ENCODE data around the gene AUTS2.

Gene AUTS2

GRCh38 chr7:69768986-69769595 lies 170.8 kb downstream of the AUTS2 start:
- DNase-seq (ENCODE audit: low read depth), result peak; percentile 34
- TF ChIP-seq CTCF (conservative IDR thresholded peaks at IDR 0.05; ENCODE audit: low read length), result no peak
- H3K4me3 ChIP-seq (ENCODE audit: low read length), result no peak overlapping the region

GRCh38 chr7:69769826-69770225 lies 171.6 kb downstream of the AUTS2 start:
- no peak for TF ChIP-seq CTCF (conservative IDR thresholded peaks at IDR 0.05; ENCODE audit: low read length)
- H3K4me3 ChIP-seq (ENCODE audit: low read length), result no peak overlapping the region
- no peak for DNase-seq (ENCODE audit: low read depth)

- H3K4me3 ChIP-seq (ENCODE audit: low read length), result no peak overlapping the region
- TF ChIP-seq CTCF (conservative IDR thresholded peaks at IDR 0.05; ENCODE audit: low read length), result no peak
- no peak for DNase-seq (ENCODE audit: low read depth)
These were observed 172.3 kb downstream of the AUTS2 start for GRCh38 chr7:69770613-69771012.

GRCh38 chr7:69772718-69773436 lies 174.6 kb downstream of the AUTS2 start:
- H3K4me3 ChIP-seq (ENCODE audit: low read length), result no peak overlapping the region
- no peak for DNase-seq (ENCODE audit: low read depth)
- no peak for TF ChIP-seq CTCF (conservative IDR thresholded peaks at IDR 0.05; ENCODE audit: low read length)

- no peak overlapping the region for H3K4me3 ChIP-seq (ENCODE audit: low read length)
- no peak for DNase-seq (ENCODE audit: low read depth)
- no peak for TF ChIP-seq CTCF (conservative IDR thresholded peaks at IDR 0.05; ENCODE audit: low read length)
These were observed 175.4 kb downstream of the AUTS2 start for GRCh38 chr7:69773535-69774225.

GRCh38 chr7:69775231-69775771 lies 177.0 kb downstream of the AUTS2 start:
- H3K4me3 ChIP-seq (ENCODE audit: low read length), result no peak overlapping the region
- peak; percentile 76 for DNase-seq (ENCODE audit: low read depth)
- no peak for TF ChIP-seq CTCF (conservative IDR thresholded peaks at IDR 0.05; ENCODE audit: low read length)

All from AG10803 (cell line).